Measurements from ENCODE around the gene PFDN6.

PFDN6 gene

DNA sequence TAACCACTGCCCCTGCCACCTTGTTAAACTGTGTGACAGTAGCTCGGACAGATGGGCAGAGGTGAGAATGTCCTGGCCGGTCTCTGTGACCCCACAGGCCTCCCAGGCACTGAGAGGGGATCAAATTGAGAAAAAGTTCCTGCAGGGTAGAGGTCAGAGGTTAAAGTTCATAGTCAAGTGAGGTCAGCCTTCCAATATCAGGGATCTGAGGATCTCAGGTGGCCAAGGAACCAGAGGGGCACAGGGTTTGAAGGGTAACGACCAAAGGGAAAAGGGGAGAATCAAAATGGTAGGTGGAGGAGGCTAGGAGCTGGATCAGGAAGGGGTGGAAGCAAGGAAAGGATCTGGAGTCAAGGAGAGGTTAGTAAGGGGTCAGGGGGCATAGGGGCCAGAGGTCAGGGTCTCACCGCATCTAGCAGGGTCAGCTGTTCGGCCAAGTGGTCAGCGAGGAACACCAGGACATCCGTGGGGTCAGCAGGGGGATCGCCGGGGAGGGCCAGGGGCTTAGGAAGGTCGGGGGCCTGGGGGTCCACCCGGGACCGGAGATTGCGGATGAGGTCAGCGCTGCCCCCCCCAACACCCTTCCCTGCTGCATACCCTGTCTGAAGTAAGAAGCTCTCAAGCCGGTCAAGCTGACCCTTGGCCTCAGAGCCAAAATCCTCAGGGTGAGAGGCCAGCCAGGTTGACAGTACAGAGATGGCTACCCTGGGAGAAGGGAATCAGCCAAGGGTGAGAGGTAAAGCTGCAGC, 6.4 kb downstream of the PFDN6 start:
- no peak for DNase-seq (ENCODE audit: low spot score)

DNA sequence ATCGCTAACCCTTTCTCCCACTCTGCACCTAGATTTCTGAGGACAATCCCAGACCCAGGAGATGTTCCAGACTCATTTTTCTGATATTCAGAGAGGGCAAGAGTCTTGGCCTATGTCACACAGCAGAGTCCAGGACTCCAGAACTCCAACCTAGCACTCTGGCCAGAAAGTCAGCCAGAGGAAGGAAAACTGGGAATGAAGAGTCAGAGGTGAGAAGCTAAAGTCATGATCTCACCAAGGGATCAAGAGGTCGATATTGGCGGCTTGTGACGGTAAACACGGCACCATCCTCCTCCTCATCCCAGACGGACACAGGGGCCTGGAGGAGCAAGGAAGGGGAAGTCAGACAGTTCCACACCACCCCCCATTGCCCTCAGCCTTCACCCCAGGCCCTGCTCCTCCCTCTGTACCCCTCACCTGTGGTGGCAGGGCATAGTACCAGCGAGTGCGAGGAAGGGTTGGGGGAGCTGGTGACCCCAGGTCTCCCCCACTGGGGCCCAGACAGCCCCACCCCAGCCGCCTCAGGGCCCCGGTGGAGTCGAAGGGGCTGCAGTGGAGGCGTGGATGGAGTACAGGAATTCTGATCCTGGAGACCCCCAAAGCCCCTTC, 7.5 kb downstream of the PFDN6 start:
- no peak for DNase-seq (ENCODE audit: low spot score)

DNA sequence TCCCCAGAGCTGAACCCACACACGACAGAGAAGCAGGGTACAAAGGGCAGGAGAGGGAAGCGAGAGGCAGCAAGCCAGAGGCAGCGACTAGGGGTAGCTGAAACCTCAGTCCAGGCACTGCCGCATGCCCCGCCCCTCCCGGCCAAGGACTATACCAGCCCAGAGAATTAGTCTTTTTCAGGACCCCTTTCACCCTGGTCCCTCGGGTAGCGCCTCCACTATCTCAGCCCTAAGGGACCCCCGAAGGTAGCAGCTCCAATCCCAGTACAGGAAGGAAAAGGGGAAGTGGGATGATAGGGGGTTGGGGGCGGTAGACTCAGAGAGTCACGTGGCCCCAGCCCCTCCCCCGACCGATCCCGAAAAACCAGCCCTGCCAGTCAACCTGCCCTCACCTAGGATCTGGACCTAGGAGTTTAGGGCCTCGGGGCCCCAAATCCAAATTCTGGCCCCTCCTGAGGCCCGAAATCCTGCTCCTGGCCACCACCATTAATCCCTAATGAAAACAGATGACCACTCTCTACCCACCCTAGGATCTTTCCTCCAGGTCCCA, 8.1 kb downstream of the PFDN6 start:
- DNase-seq (ENCODE audit: low spot score): peak; percentile 89

DNA sequence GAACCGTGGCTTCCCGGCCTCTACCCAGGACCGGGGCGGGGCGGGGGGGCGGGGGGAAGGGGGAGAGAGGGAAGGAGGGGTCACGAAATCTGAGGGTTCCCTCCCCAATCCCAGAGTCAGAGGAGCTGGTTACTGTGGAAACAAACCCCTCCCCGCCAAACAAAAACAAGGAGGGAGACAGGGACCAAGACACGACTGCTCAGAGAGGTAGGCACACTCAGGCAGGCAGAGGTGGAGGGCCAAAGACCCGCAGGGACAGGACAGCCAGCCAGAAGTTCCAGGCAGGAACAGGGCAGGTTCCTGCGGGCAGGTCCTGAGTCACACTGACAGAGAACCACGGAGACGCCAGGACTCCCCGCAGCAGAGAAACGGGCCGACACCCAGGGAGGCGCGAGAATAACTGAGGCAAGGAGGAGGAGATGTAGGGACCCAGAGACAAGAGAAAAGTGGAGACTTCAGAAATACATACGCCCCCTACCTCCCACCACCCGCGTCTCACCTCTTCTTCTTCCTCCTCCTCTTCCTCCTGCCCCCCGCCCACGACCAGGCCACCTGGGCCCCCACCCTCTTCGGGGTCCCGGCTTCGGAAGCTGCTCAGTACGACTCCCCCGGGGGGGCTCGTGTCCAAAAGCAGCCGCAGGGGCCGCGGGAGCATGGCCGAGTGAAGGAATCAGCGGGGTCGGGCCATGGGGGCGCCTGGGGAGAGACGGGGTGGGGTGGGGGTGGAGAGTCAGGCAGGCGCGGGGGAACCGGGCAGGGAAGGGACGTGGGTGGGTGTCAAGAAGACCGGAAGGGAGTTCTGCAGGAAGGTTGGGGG, 8.8 kb downstream of the PFDN6 start:
- DNase-seq (ENCODE audit: low spot score): peak; percentile 77

DNA sequence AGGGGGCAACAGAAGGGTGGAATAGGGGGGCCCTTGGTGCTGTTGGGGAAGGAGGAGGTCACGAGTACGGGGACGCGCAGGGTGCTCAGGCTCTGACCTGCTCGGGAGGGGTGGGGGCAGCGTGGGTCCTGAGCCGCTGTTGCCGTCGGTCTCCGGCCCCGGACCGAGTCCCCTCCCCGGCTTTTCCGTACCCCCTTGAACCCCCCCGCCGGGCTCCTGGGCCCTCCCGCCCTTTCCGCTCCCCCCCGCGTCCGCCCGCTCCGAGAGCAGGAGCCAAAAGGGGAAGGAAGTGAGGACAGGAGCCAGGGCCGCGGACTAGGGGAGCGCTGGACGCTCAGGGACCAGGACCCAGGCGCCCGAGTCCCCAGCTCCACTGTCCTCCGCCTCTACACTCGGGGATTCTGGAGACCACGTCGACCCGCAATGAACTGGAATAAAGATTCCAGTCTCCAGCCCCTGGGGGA, 9.4 kb downstream of the PFDN6 start, which contains the start of gene RGL2:
RGL2 (minus strand) TSS at position 170 of the 464 bp plus-strand sequence. CDS start 332 bp downstream, outside the sequence.
- peak; percentile 55 for DNase-seq (ENCODE audit: low spot score)

DNA sequence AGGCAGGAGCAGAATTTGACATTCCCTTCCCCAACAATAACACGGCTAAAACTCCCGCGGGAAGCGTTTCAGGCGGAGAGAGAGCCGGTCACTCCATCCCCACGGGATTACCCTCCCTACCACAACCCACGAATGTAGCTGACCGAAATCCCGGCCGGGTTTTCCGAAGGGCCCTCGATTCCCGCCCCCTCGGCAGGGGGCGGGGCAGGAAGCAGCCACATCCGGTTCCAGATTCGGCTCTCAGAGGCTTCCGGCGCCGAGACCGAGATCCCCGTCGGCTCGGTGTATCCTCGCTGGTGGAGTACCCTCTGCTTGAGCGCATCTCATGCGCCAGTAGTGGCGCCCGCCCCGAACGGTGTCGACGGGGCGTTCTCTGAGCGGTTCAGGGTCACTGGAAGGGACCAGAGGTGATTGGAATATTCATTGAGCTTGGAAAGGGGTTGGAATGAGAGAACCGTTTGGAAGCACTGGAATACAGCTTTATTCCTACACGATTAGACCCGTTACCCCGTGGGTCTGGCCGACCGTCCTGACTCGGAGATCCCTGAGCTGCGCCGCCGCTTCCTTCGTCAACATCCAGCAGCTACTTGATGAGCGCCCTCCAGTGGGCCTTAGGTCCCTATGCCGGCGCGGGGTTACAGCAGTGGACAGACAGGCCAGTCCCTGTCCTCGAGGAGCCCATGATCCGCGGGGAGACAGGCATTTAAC, 10.0 kb downstream of the PFDN6 start:
- peak; percentile 83 for DNase-seq (ENCODE audit: low spot score)

DNA sequence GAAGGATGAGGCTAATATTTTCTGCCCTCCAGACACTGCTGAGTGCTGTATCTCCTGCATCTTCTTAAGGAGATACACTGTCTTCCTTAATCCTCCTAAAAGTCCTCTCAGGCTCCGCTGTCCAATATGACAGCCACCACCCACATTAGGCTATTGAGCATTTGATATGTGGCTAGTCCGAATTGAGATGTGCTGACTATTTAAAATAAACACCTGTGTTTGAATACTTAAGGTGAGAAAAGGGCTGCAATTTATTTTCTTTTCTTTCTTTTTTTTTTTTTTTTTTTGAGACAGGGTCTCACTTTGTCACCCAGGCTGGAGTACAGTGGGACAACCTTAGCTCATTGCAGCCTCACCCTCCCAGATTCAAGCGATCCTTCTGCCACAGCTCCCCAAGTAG, 12.5 kb downstream of the PFDN6 start:
- DNase-seq (ENCODE audit: low spot score): no peak

DNA sequence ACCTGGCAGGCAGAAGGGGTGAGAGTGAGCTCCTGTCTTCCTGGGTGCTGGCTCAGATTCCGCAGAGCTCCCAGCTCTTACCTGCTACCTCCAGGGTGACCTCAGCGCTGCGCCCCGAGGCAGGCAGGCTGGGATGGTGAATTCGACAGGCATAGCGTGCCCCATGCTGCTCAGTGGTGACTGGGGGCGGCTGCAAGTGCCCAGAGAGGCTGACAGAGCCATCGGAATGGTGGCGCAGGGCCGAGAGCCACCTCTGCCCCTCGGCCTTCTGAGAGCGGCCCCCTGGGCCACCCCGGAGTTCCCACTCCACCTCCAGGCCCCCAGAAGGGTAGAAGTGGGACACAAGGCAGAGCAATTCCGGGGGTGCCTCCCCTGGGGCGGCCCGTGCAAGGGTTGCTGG, 14.8 kb downstream of the PFDN6 start:
- DNase-seq (ENCODE audit: low spot score): no peak

DNA sequence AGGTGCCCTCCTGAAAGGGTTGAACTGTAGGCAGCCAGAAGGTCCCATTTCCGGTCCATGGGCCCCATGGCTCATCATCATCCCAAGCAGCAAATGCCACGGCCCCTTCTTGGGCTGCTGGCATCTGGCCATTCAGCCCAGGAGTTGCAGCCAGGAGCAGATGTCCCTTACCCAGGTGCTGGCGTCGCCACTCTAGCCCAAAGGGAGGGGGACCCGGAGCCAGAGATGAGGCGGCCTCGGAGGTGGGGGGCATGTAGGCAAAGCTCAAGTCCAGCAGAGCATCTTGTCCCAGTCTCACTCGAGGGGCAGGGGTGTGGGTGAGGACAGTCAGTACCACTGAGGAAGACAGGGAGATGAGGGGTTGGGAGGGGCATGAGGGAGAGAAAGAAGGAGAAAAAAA, 15.7 kb downstream of the PFDN6 start:
- DNase-seq (ENCODE audit: low spot score): no peak

DNA sequence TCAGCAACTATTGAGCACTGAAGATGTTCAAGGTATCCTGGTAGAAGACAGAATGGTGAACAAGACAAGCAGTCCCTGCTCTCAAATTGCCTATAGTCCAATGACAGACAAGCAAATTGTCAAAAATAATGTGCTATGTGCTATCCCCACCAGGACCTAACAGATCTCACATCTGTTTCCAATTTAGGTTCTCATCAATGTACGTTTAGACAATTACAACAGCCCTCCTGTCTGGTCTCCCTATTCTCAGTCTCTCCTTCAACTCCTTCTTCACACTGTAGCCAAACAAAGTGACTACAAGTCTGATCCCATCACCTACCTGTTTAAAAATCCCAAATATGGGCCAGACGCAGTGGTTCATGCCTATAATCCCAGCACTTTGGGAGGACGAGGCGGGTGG, 17.0 kb downstream of the PFDN6 start:
- no peak for DNase-seq (ENCODE audit: low spot score)

DNA sequence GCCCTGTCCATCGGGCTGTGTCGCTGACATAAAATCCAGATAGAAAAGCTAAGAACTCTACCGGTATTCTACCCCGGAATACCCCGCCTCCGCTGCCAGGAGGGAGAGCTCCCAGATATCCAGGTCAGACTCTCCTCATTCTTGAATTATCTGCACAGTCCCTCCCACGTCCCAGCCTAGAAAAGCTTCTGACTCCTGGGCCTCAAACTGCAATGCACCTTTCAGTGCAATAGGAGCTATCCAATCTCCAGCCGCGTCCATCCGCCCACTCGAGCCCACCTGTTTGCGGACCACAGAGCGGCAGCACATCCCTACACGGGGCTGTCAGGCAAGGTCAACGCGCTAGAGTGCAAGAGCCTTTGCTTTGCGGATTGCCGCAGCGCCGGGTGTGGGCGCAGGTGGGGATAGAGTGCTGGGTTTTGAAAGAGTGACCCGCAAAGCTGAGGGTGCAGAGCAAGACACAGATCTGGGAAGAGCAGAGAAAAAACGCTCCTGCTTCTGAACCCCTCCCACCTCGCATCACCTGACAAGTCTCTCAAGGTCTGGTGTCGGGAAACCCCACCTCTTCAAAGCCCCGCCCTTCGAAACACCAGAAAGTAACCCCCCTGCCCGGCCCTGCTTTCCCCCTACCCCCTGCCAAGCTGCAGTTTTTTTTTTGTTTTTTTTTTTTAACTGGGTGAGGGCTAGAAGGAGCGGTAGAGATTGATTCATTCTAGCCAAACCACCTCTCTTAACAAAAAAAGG, 23.1 kb downstream of the PFDN6 start:
- peak; percentile 88 for DNase-seq (ENCODE audit: low spot score)

DNA sequence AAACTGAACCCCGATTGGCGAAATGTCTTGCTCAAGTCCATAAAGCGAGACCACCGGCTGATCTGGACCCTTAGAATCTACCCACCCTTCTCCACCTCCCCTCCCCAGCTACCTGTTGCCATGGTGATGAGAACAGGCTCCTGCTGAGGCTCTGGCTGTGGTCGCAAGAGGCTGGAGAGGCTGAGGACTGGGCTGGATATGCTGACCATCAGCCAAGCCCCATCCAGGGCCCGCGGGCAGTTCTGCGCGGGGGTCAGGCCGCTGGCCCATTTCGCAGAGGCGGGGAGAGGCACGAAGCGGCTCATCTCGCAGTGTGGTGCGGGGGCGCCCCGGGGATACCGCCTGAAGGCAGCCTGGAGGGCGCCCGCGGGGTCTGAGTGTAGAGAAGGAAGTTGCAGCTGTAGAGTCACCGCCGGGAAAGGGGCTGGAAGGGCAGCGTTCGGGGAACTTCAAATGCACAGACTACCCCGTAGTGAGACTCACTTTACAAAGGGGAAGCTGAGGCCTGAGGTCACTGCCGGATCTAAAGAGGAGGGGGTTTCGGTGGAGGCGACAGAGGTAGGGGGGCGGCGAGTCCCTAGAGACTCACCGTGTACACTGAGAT, 23.8 kb downstream of the PFDN6 start:
- peak; percentile 31 for DNase-seq (ENCODE audit: low spot score)

DNA sequence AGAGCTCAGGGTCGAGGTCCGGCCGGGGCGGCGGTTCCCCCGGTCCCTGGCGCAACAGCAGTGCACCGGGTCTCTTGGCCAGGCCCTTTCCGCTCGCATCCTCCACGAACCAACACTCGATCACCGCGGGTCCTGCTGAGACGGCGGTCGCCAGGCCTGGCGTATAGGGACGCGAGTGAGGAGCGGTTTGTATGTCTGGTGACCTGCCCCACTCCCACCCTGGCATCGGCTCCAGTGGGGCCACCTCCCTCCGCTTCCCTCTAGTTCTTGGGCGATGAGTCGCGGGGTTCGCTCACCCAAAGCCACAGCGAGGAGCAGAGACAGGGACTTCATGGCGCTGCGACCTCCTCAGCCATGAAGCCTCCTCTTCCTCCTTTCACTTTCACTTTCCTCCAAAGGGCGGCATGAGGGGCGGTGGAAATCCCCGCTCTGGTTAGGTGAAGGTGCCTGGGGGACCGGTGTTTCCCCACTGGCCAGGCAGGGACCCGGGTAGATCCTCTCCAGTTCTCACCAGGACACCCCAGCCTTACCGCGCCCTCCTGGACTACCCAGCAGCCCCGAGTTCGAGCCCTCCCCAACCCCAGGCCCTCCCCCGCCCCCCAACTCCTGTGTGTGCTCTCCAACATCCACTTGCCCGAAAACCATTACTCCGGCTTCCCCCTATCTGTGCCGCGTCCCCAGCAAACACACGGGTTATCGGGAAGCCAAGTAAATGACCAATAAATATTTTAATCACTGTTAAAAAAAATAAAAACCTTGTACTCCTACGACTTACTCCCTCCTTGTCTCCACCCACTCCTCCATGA, 24.5 kb downstream of the PFDN6 start, which contains the start of gene TAPBP:
TAPBP (minus strand) TSS at position 370 of the 806 bp plus-strand sequence; CDS start at position 333, 37 bp downstream.
- peak; percentile 32 for DNase-seq (ENCODE audit: low spot score)

DNA sequence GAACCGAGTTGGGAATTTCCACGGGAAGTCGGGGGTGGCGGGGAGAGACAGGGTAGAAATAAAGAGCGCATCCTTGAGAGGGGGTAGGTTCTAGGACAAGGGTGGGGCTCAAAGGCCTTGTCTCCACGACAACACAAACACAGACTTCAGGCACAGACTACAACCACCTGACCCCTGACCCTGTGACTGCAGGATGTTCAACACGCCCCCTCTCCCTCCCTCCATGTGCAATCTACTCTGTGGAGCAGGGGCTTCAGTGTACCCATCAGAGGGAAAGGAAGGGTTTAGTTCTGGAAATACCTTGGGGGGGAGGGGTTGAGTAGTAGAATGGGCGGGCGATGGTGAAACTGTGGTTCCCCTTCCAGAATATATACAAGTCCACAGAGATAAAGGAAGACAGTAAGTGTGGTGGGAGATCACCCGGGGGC, 25.1 kb downstream of the PFDN6 start:
- peak; percentile 22 for DNase-seq (ENCODE audit: low spot score)

DNA sequence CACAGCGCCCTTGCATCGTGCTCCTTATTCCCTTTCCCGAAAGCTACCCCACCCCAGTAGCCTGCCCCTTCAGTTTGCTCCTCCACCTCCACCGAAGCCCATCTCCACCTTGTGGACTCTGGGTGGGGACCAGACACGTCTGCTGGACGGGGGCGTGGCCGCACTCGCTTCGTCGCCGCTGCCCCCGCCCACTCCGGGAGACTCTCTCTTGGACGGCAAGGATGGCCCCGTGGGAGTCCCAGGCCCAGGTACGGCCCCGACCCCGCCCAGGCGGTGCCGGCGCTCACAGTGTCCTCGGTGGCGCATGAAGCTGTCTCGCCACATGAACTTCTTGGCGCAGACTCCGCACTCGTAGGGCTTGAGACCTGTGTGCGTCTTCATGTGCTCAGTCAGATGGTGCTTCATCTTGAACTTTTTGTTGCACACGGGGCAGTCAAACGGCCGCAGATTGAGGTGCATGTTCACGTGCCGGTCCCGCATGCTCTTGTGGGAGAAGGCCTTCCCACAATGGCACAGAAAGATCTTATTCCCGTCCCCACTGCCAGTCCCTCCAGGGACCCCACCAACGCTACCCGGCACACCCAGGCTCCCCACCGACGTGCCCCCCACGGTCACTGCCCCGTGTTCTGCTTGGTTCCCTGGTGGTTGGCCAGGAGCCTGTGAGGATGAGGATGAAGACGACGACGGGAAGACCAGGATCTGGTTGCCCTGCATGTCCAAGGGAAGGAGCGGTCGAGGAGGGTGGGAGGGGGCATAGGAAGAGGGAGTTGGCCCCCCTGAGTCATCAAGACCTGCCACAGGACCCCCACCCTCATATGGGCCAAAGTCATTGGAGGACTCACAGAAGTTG, 25.8 kb downstream of the PFDN6 start:
- DNase-seq (ENCODE audit: low spot score): no peak

DNA sequence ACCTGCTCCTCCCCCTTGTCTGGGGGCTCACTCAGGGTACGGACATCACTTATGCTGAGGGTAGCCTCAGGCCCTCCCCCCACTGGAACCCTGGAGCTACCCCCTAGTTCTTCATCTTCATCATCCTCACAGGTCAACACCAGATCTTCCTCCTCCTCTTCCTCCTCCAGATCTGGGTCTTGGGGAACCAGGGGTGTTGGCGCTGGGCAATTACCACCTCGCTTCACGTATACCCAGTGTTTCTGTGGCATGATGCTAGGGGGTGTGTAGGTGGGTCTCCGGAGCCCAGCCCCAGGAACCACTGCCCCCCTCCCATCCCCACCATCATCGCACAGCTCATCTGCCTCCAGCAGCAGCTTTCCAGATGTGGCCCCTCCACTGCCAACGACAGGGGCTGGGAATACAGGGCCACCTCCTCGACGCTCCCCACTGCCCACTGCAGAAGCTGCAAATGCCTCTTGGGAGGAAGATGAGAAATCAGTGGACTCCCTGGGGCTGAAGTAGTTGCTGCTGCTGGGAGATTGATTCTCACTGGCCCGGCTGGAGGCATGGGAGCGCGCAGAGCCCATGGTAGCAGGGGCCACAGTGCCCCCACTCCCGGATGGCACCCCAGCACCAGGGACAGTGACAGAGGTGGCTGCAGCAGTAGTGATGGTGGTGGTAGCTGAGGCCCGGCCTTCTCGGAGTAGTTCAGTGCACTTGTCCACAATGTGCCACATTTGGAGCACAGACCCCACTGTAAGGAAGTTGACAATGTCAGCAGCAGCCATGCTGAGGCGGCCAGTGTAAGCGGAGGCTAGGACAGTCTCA, 26.6 kb downstream of the PFDN6 start:
- DNase-seq (ENCODE audit: low spot score): no peak

DNA sequence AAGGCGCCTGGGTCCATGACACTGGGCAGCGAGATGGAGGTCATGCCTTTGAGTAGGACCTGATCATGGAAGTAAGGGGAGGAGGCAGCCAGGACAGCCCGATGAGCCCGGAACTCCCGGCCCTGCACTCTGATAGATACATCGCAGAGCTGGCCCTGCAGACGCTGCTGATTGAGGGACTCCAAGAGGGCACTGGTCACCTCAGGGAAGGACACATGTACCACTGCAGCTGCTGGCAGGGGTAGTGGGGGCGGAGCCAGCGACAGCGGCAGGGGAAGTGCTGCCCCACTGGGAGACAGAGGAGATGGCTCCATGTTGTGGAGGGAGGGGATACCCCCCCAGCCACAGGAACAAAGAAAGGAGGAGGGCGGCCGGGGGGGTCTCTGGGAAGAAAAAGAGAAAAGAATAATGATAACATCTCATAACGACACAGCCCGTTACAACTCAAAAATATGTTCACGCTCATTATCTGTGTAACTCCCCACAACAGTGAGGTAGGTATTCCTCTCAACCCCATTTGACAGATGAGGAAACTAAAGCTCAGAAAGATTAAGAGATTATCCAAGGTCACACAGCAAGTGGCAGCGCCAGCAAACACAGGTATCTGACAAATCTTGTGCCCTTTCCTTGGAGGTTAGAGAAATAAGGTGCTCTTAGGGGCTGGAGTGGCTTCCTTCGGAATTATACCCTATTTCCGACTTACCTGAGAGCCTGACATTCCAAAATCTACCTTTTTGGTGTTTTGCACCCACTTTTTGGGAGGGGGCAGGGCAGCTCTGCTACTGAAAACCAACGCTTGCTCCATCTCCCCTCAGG, 27.4 kb downstream of the PFDN6 start:
- DNase-seq (ENCODE audit: low spot score): no peak

Data from iPS-NIHi11 (cell line).